OCI-LY3 (cell line): ENCODE measurements around the gene C2orf92.

Experiments
- H2AFZ ChIP-seq: fragments of 200-600, 300-600 bp; shearing (Covaris generic); 2 replicates; pipeline ENCODE4 v1.6.0; 2014; ENCODE audit warnings: antibody characterized with exemption, low read depth, low read length
- H3K27ac ChIP-seq: fragments of 200-600, 300-600 bp; sonication (generic); 2 replicates; pipeline ENCODE4 v1.5.1; 2014; ENCODE audit warnings: mild to moderate bottlenecking, low read length, moderate library complexity, mixed read lengths
- H3K27me3 ChIP-seq: fragments of 200-600, 300-600 bp; sonication (generic); 2 replicates; pipeline ENCODE4 v1.6.1; 2014; ENCODE audit warnings: low read depth, low read length, mixed read lengths
- H3K36me3 ChIP-seq: fragments of 200-600, 300-600 bp; sonication (generic); replicated peaks from 2 replicates; pipeline ENCODE3; 2014; ENCODE audit warnings: low read depth, low read length, mixed read lengths
- H3K4me1 ChIP-seq: fragments of 300-600, 200-600 bp; sonication (generic); 2 replicates; pipeline ENCODE4 v1.6.1; 2014; ENCODE audit warnings: low read length, mixed read lengths
- H3K4me2 ChIP-seq: fragments of 200-600, 300-600 bp; sonication (generic); 2 replicates; pipeline ENCODE4 v1.6.1; 2014; ENCODE audit warnings: low read length, mixed read lengths
- H3K4me3 ChIP-seq: fragments of 300-600, 200-600 bp; sonication (generic); 2 replicates; pipeline ENCODE4 v1.5.1; 2014; ENCODE audit warnings: antibody characterized with exemption, mild to moderate bottlenecking, low read length, moderate library complexity
- H3K79me2 ChIP-seq: fragments of 300-600, 200-600 bp; shearing (Covaris generic); 2 replicates; pipeline ENCODE4 v1.6.1; 2014; ENCODE audit warnings: mild to moderate bottlenecking, low read length, mixed read lengths
- H3K9ac ChIP-seq: fragments of 300-600, 200-600 bp; shearing (Covaris generic); 2 replicates; pipeline ENCODE4 v1.6.0; 2014; ENCODE audit warnings: mild to moderate bottlenecking, low read length, moderate library complexity
- H3K9me3 ChIP-seq: fragments of 200-600, 300-600 bp; shearing (Covaris generic); 2 replicates; pipeline ENCODE4 v1.6.1; 2014; ENCODE audit warnings: low read length, mixed read lengths; ENCODE audit not compliant: insufficient read depth
- H4K20me1 ChIP-seq: fragments of 200-600, 300-600 bp; sonication (generic); 2 replicates; pipeline ENCODE4 v1.6.1; 2016; ENCODE audit warnings: low read length, mixed read lengths; ENCODE audit not compliant: insufficient read depth
- EZH2phosphoT487 ChIP-seq: fragments of 200-600 bp; shearing (Covaris generic); IDR thresholded peaks from 2 replicates; pipeline ENCODE4 v1.6.1; 2018; ENCODE audit warnings: antibody characterized with exemption, mixed run types, low read depth
- TF ChIP-seq, protein P1 (sequence below): fragments of 200-600, 300-600 bp; sonication (generic); IDR thresholded peaks from 2 replicates; pipeline ENCODE4 v1.5.1; 2014; ENCODE audit warnings: antibody characterized with exemption, low read length, low read depth

The C2orf92 gene

DNA sequence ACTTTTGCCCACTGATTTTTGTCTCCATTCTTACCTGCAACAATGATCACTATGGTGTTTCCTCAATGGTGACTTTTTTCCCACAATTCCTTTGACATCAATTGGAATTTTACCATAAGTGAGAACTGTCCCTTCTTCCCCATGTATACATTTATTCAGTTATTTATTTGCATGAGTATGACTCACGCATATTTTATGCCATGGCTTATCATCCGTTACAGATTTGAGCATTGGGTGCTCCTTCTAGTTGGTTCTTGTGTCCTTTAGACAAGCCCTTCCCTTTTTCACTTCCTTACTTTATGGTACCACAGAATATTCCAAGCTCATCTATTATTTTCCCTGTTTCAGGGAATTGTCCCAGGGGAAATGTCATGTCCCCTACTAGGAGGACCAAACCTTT is 16.0 kb upstream of the C2orf92 start:
- no peaks in the 10 kb centered on the region for H3K79me2 ChIP-seq
- H3K9me3 ChIP-seq: no peaks in the 10 kb centered on the region
- no peaks in the 10 kb centered on the region for H3K4me1 ChIP-seq
- H2AFZ ChIP-seq: no peak overlapping the region
- TF ChIP-seq, protein P1, sequence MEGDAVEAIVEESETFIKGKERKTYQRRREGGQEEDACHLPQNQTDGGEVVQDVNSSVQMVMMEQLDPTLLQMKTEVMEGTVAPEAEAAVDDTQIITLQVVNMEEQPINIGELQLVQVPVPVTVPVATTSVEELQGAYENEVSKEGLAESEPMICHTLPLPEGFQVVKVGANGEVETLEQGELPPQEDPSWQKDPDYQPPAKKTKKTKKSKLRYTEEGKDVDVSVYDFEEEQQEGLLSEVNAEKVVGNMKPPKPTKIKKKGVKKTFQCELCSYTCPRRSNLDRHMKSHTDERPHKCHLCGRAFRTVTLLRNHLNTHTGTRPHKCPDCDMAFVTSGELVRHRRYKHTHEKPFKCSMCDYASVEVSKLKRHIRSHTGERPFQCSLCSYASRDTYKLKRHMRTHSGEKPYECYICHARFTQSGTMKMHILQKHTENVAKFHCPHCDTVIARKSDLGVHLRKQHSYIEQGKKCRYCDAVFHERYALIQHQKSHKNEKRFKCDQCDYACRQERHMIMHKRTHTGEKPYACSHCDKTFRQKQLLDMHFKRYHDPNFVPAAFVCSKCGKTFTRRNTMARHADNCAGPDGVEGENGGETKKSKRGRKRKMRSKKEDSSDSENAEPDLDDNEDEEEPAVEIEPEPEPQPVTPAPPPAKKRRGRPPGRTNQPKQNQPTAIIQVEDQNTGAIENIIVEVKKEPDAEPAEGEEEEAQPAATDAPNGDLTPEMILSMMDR: no peak
- no peak for TF ChIP-seq EZH2phosphoT487
- H3K9ac ChIP-seq: no peak overlapping the region
- peaks cover 36% of the 10 kb centered on the region for H3K36me3 ChIP-seq
- H3K4me3 ChIP-seq: no peak overlapping the region
- no peaks in the 10 kb centered on the region for H4K20me1 ChIP-seq
- no peak overlapping the region for H3K4me2 ChIP-seq
- no peaks in the 10 kb centered on the region for H3K27me3 ChIP-seq
- no peak overlapping the region for H3K27ac ChIP-seq

DNA sequence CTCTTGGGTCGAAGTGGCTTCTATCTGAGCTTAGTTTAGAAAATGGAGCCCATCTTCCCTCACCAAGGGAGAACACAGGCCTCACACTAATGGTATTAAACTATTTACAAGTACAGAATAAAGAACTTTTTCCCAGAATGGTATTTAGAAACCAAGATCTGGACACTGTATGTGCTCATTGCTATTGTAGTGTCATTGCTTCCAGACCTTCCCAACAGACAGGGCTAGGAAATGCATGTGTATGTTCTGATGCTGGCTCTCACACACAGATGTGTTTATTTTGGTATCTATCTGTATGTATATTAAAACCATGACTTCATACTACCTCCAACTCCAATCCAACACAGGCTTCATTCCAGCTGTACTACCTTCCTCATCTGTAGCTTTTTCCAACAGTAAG is 15.6 kb upstream of the C2orf92 start:
- TF ChIP-seq EZH2phosphoT487: no peak
- TF ChIP-seq, protein P1: no peak
- H3K9ac ChIP-seq: no peak overlapping the region
- no peaks in the 10 kb centered on the region for H3K79me2 ChIP-seq
- no peak overlapping the region for H3K4me3 ChIP-seq
- no peaks in the 10 kb centered on the region for H3K9me3 ChIP-seq
- H3K27me3 ChIP-seq: no peaks in the 10 kb centered on the region
- H3K27ac ChIP-seq: no peak overlapping the region
- no peaks in the 10 kb centered on the region for H3K4me1 ChIP-seq
- H3K36me3 ChIP-seq: peaks cover 35% of the 10 kb centered on the region
- no peak overlapping the region for H2AFZ ChIP-seq
- no peaks in the 10 kb centered on the region for H4K20me1 ChIP-seq
- no peak overlapping the region for H3K4me2 ChIP-seq

DNA sequence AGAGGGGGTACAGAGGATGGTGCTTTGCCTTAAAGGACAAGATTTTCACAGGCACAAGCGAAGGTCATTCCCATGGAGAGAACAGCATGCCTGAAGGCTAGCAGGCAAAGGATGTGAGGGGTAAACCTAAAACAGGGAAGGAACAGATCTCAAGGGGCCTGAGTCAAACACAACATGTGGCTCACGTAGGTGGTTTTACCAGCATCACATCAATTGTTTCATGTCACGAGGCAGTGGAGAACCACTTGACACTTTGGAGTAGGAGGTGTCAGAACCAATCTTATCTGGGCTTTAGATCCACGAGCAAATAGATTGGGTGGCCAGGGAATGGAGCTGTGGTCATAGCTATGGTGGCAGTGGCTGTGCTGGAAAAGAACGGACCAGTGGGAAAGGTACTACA is 15.2 kb upstream of the C2orf92 start:
- H3K27ac ChIP-seq: no peak overlapping the region
- no peaks in the 10 kb centered on the region for H3K79me2 ChIP-seq
- H3K4me3 ChIP-seq: no peak overlapping the region
- H3K27me3 ChIP-seq: no peaks in the 10 kb centered on the region
- TF ChIP-seq, protein P1: no peak
- no peak for TF ChIP-seq EZH2phosphoT487
- H3K4me2 ChIP-seq: no peak overlapping the region
- no peaks in the 10 kb centered on the region for H3K4me1 ChIP-seq
- H3K9ac ChIP-seq: no peak overlapping the region
- H2AFZ ChIP-seq: no peak overlapping the region
- no peaks in the 10 kb centered on the region for H3K9me3 ChIP-seq
- peaks cover 32% of the 10 kb centered on the region for H3K36me3 ChIP-seq
- H4K20me1 ChIP-seq: no peaks in the 10 kb centered on the region

DNA sequence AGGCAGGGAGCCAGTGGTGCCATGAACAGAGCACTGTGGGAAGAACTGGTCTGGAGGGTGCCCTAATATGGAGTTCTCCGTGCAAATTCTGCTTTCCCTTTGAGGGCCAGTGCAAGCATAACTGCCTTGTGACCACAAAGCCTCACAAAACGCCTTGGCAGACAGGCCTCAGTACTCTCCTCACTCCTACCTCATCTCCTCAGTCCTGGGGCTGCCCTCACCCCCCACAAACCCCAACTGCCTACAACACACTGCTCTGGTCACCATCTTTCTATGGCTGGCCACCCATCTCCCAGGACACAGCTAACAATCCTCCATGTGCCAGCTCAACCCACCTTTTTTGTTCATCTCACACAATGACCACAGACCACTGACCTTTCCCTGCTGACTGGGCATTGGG is 14.7 kb upstream of the C2orf92 start:
- Histone ChIP-seq H3K4me3 (no peak overlapping the region), H3K27me3 (no peaks in the 10 kb centered on the region), H3K9ac (no peak overlapping the region), H3K36me3 (peaks cover 30% of the 10 kb centered on the region), H2AFZ (no peak overlapping the region), H3K9me3 (no peaks in the 10 kb centered on the region), H4K20me1 (no peaks in the 10 kb centered on the region), H3K79me2 (no peaks in the 10 kb centered on the region), H3K4me1 (no peaks in the 10 kb centered on the region), H3K27ac (no peak overlapping the region), H3K4me2 (no peak overlapping the region)
- TF ChIP-seq, protein P1: no peak
- no peak for TF ChIP-seq EZH2phosphoT487
